Right atrium auricular region (tissue), 2 donors: ENCODE data around the gene MYMK. TPM values are rescaled to one million over a fixed set of nuclear protein-coding genes. Genes with fewer than 3 reads are reported as not detected.

ENCODE experiments used
- DNase-seq: peaks from one replicate; pipeline ENCODE4 v3.0.0-alpha.2; 2019; ENCODE audit warnings: low spot score
- H3K27ac ChIP-seq, 2 donors: fragments of 200-600 bp; sonication (generic); 1 replicate in 1 of 2; 2 replicates in 1 of 2; pipeline ENCODE4 v1.5.1; 2016 to 2019
- H3K27me3 ChIP-seq, 2 donors: fragments of 200-600 bp; sonication (generic); one replicate each; pipeline versions ENCODE4 v1.5.1 to v1.6.0; 2017 to 2019
- H3K36me3 ChIP-seq: fragments of 200-600 bp; sonication (generic); one replicate; pipeline ENCODE4 v1.5.1; 2016
- H3K4me1 ChIP-seq, 2 donors: fragments of 200-600 bp; sonication (generic); one replicate each; pipeline versions ENCODE4 v1.5.1 to v1.6.0; 2017 to 2019
- H3K4me3 ChIP-seq, 2 donors: fragments of 200-600 bp; sonication (generic); 1 replicate in 1 of 2; 2 replicates in 1 of 2; pipeline ENCODE4 v1.5.1; 2017 to 2019; ENCODE audit warnings: mild to moderate bottlenecking in 1 of 2, moderate library complexity in 1 of 2
- H3K9me3 ChIP-seq, 2 donors: fragments of 200-600 bp; sonication (generic); one replicate each; pipeline ENCODE4 v1.5.1; 2019
- CTCF ChIP-seq, 2 donors: fragments of 200-600 bp; sonication (generic); IDR thresholded peaks; one replicate each; pipeline ENCODE4 v1.5.1; 2019; ENCODE audit warnings: antibody characterized with exemption in 2 of 2
- total RNA-seq, 2 donors: library from RNA; depleted of rRNA; stranded (reverse); fragments of >200 nt; gene quantifications; one replicate each; pipeline ENCODE4 v1.1.0, GENCODE V29; 2016

MYMK gene
- total RNA-seq, 2 donors from 2014 or later, result not detected

GRCh38 chr9:133536536-133536935 is 11.8 kb upstream of the MYMK start:
- Histone ChIP-seq H3K27ac (no peak overlapping the region), H3K9me3 (no peaks in the 10 kb centered on the region), H3K4me1 (peaks cover 0 to 71% of the 10 kb centered on the region in 2 donors), H3K4me3 (peak overlapping the region in 1 of 2 donors; percentile 54), H3K36me3 (peaks cover under 1% of the 10 kb centered on the region), H3K27me3 (no peaks in the 10 kb centered on the region)
- no peak for DNase-seq
- no peak for TF ChIP-seq CTCF (IDR thresholded peaks at IDR 0.05)

- Histone ChIP-seq H3K4me1 (peaks cover 0 to 69% of the 10 kb centered on the region in 2 donors), H3K36me3 (no peaks in the 10 kb centered on the region), H3K27me3 (no peaks in the 10 kb centered on the region), H3K9me3 (no peaks in the 10 kb centered on the region), H3K4me3 (peak overlapping the region; percentile 3 to 54), H3K27ac (no peak overlapping the region)
- DNase-seq, result no peak
- no peak for TF ChIP-seq CTCF (IDR thresholded peaks at IDR 0.05)
These were observed 11.3 kb upstream of the MYMK start for GRCh38 chr9:133536080-133536479.

- Histone ChIP-seq H3K4me3 (peak overlapping the region; percentile 33 to 54), H3K4me1 (peaks cover 0 to 62% of the 10 kb centered on the region in 2 donors), H3K27ac (peak overlapping the region in 1 of 2 donors; percentile 63)
These were observed 10.6 kb upstream of the MYMK start for GRCh38 chr9:133535306-133535877.

GRCh38 chr9:133534346-133535291 is 9.9 kb upstream of the MYMK start, which contains the start of gene ADAMTSL2:
Gene ADAMTSL2 (plus strand): TSS chr9:133534704. CDS start chr9:133536713, 2,009 bp downstream.
- DNase-seq, result peak; percentile 77
- Histone ChIP-seq H3K36me3 (no peaks in the 10 kb centered on the region), H3K4me3 (peak within 1 kb of the TSS; percentile 33 to 54), H3K4me1 (peaks cover 0 to 55% of the 10 kb centered on the region in 2 donors), H3K9me3 (no peaks in the 10 kb centered on the region), H3K27ac (peak within 1 kb of the TSS; percentile 47 to 63), H3K27me3 (no peaks in the 10 kb centered on the region)
- TF ChIP-seq CTCF (IDR thresholded peaks at IDR 0.05), result peak in 1 of 2 donors; percentile 23

More at GRCh38 chr9:133535306-133535877, 10.6 kb upstream of the MYMK start:
- Histone ChIP-seq H3K9me3 (no peaks in the 10 kb centered on the region), H3K36me3 (no peaks in the 10 kb centered on the region), H3K27me3 (no peaks in the 10 kb centered on the region)
- no peak for TF ChIP-seq CTCF (IDR thresholded peaks at IDR 0.05)
- DNase-seq, result no peak

DNA sequence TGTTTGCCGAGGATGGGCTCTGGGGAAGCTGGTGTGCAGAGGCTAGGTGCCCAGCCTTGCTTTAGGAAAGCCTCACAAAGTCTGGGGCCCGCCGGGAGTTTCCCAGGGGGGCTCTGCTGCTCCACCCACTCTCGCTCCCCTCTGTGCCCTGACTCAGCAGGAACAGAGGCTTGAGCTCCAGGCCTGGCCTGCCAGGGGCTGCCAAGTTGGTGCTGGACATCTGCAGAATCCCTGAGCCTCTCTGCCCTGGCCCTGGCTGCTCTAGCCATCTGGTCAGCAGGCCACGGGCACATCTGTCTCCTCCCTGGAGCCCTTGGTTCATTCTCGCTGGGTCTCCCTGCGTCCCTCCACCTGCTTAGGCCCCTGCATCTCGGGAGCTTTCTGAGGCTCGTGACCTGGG is 9.1 kb upstream of the MYMK start:
- H3K36me3 ChIP-seq, result no peaks in the 10 kb centered on the region
- H3K4me3 ChIP-seq, result peak overlapping the region; percentile 33 to 54
- H3K27me3 ChIP-seq, result no peaks in the 10 kb centered on the region
- no peak for DNase-seq
- H3K27ac ChIP-seq, result peak overlapping the region; percentile 47 to 63
- H3K4me1 ChIP-seq, result peaks cover 0 to 50% of the 10 kb centered on the region in 2 donors
- no peaks in the 10 kb centered on the region for H3K9me3 ChIP-seq
- TF ChIP-seq CTCF (IDR thresholded peaks at IDR 0.05), result no peak
